GM11168 (cell line): ENCODE measurements around the gene GRAMD1A.
"Not testable (repeated sequence)": the region's sequence is repeated elsewhere in the genome, so short reads cannot be mapped to it uniquely, and the experiment has no call there.

Experiments
- in situ Hi-C: fragments of 300-500 bp; cut with MboI; formaldehyde crosslinking; loops from one replicate; pipeline ENCODE4 v1.12.0; 2022; ENCODE audit warnings: low sequenced_read_pairs; ENCODE audit not compliant: unreplicated experiment

GRAMD1A gene

GRCh38 chr19:35000647-35001501 is 751 bp downstream of the GRAMD1A start:
- in situ Hi-C loops: no loop called here

- in situ Hi-C loops: no loop called here
Observed at GRCh38 chr19:35002037-35002535, 2.0 kb downstream of the GRAMD1A start.

GRCh38 chr19:35004517-35005255 is 4.6 kb downstream of the GRAMD1A start:
- in situ Hi-C loops: no loop called here

- in situ Hi-C loops: no loop called here
Observed at GRCh38 chr19:35005256-35005977, 5.3 kb downstream of the GRAMD1A start.

- in situ Hi-C loops: not testable (repeated sequence)
Observed at GRCh38 chr19:35006007-35006341, 5.9 kb downstream of the GRAMD1A start.

- in situ Hi-C loops: no loop called here
Observed at GRCh38 chr19:35006342-35006998, 6.3 kb downstream of the GRAMD1A start.

GRCh38 chr19:35006999-35007365 is 6.9 kb downstream of the GRAMD1A start:
- in situ Hi-C loops: no loop called here

- in situ Hi-C loops: not testable (repeated sequence)
Observed at GRCh38 chr19:35007427-35007826, 7.3 kb downstream of the GRAMD1A start.

GRCh38 chr19:35008891-35009341 is 8.8 kb downstream of the GRAMD1A start:
- in situ Hi-C loops: no loop called here

GRCh38 chr19:35009424-35010415 is 9.6 kb downstream of the GRAMD1A start:
- in situ Hi-C loops: no loop called here

- in situ Hi-C loops: no loop called here
Observed at GRCh38 chr19:35011091-35011689, 11.1 kb downstream of the GRAMD1A start.

GRCh38 chr19:35011737-35012682 is 11.9 kb downstream of the GRAMD1A start:
- in situ Hi-C loops: no loop called here

GRCh38 chr19:35013041-35013819 is 13.1 kb downstream of the GRAMD1A start:
- in situ Hi-C loops: no loop called here

GRCh38 chr19:35013820-35014754 is 14.0 kb downstream of the GRAMD1A start:
- in situ Hi-C loops: no loop called here

GRCh38 chr19:35014774-35015173 is 14.7 kb downstream of the GRAMD1A start:
- in situ Hi-C loops: not testable (repeated sequence)
